ENCODE measurements around the gene GPSM3.
"Not testable (repeated sequence)": the region's sequence is repeated elsewhere in the genome, so short reads cannot be mapped to it uniquely, and the experiment has no call there.

GPSM3 gene

GRCh38 chr6:32192608-32193039 is at the start of gene GPSM3:
TSS of gene GPSM3 (minus strand) at chr6:32192643. CDS start at chr6:32192513, 130 bp downstream.
- peak; percentile 21 for DNase-seq (ENCODE audit: low read depth)

GRCh38 chr6:32240686-32241085 is 48.2 kb upstream of the GPSM3 start:
- no peak for DNase-seq (ENCODE audit: low read depth)

- no peak for DNase-seq (ENCODE audit: low read depth)
Observed at GRCh38 chr6:32239462-32239861, 47.0 kb upstream of the GPSM3 start.

GRCh38 chr6:32234934-32235333 is 42.5 kb upstream of the GPSM3 start:
- no peak for DNase-seq (ENCODE audit: low read depth)

- DNase-seq (ENCODE audit: low read depth) = no peak
Observed at GRCh38 chr6:32226434-32226833, 34.0 kb upstream of the GPSM3 start.

GRCh38 chr6:32224696-32225095 is 32.3 kb upstream of the GPSM3 start:
- DNase-seq (ENCODE audit: low read depth) = no peak

GRCh38 chr6:32223258-32224235 is 31.1 kb upstream of the GPSM3 start, which contains the start of gene NOTCH4:
TSS of gene NOTCH4 (minus strand) at chr6:32224067. CDS start at chr6:32223928, 139 bp downstream.
- DNase-seq (ENCODE audit: low read depth) = no peak

GRCh38 chr6:32222333-32223230 is 30.1 kb upstream of the GPSM3 start:
- DNase-seq (ENCODE audit: low read depth) = no peak

GRCh38 chr6:32220021-32220420 is 27.6 kb upstream of the GPSM3 start:
- no peak for DNase-seq (ENCODE audit: low read depth)

- no peak for DNase-seq (ENCODE audit: low read depth)
Observed at GRCh38 chr6:32218167-32218566, 25.7 kb upstream of the GPSM3 start.

- DNase-seq (ENCODE audit: low read depth) = no peak
Observed at GRCh38 chr6:32216998-32217397, 24.6 kb upstream of the GPSM3 start.

- no peak for DNase-seq (ENCODE audit: low read depth)
Observed at GRCh38 chr6:32216285-32216684, 23.8 kb upstream of the GPSM3 start.

GRCh38 chr6:32215617-32216016 is 23.2 kb upstream of the GPSM3 start:
- no peak for DNase-seq (ENCODE audit: low read depth)

- no peak for DNase-seq (ENCODE audit: low read depth)
Observed at GRCh38 chr6:32214126-32214525, 21.7 kb upstream of the GPSM3 start.

- no peak for DNase-seq (ENCODE audit: low read depth)
Observed at GRCh38 chr6:32213649-32214048, 21.2 kb upstream of the GPSM3 start.

- DNase-seq (ENCODE audit: low read depth) = no peak
Observed at GRCh38 chr6:32212076-32212760, 19.8 kb upstream of the GPSM3 start.

GRCh38 chr6:32211432-32211831 is 19.0 kb upstream of the GPSM3 start:
- not testable (repeated sequence) for DNase-seq (ENCODE audit: low read depth)

GRCh38 chr6:32210191-32210601 is 17.8 kb upstream of the GPSM3 start:
- DNase-seq (ENCODE audit: low read depth) = no peak

- no peak for DNase-seq (ENCODE audit: low read depth)
Observed at GRCh38 chr6:32208996-32209395, 16.6 kb upstream of the GPSM3 start.

GRCh38 chr6:32204268-32204715 is 11.8 kb upstream of the GPSM3 start:
- no peak for DNase-seq (ENCODE audit: low read depth)

GRCh38 chr6:32203426-32204267 is 11.2 kb upstream of the GPSM3 start:
- DNase-seq (ENCODE audit: low read depth) = no peak
